HepG2 (cell line): ENCODE results near the gene TMEM151A. TPM values are rescaled to one million over a fixed set of nuclear protein-coding genes. Genes with fewer than 3 reads are reported as not detected.

ENCODE experiments used
- ATAC-seq: fragments of 200-7000 bp; cut with Tn5 transposase; 3 replicates; pipeline ENCODE4 v1.9.1; 2020; ENCODE audit warnings: mild to moderate bottlenecking, moderate library complexity
- BruUV-seq: library from RNA; stranded (reverse); fragments of 400-500 nt; replicated peaks from 2 replicates; lab custom pipeline; 2021; lab: Mats Ljungman, UMichigan
- CTCF ChIA-PET: fragments of 300-600 bp; formaldehyde crosslinking; extraction: SDS; loops from one replicate; lab custom pipeline; 2021; ENCODE audit warnings: low total read pairs, inconsistent platforms, low intra/inter-chr PET ratio; lab: Yijun Ruan, JAX
- POLR2A ChIA-PET: fragments of 350-600 bp; sonication (Branson Sonifier 250); formaldehyde crosslinking; loops from one replicate; lab custom pipeline; 2020; ENCODE audit warnings: antibody characterized with exemption, inconsistent platforms; lab: Yijun Ruan, JAX
- DNase-seq: peaks from one replicate; pipeline ENCODE4 v3.0.0-alpha.2; 2015; ENCODE audit warnings: low spot score
- FAIRE-seq: peaks from 3 replicates; lab custom pipeline; 2011; peaks lifted over from hg19 to GRCh38; lab: Jason Lieb, UNC
- H2AFZ ChIP-seq: one replicate; pipeline ENCODE4 v1.6.1; 2011; ENCODE audit warnings: low read length, inconsistent platforms
- H3K27ac ChIP-seq: fragments of 300-600 bp; 3 replicates; pipeline ENCODE4 v1.8.0; 2011; ENCODE audit warnings: mixed run types, mild to moderate bottlenecking, mixed read lengths, low read length, inconsistent platforms; ENCODE audit not compliant: insufficient read depth; ENCODE audit errors: extremely low read length
- H3K27me3 ChIP-seq, 2 experiments: fragments of 200-600 bp in 1 of 2; 2 replicates in 1 of 2; 3 replicates in 1 of 2; pipeline versions ENCODE4 v1.6.0 to v1.8.0; 2011; ENCODE audit warnings: low read length in 2 of 2, mild to moderate bottlenecking in 2 of 2, moderate library complexity in 2 of 2, inconsistent platforms in 1 of 2; ENCODE audit not compliant: insufficient read depth in 2 of 2, control insufficient read depth in 1 of 2
- H3K36me3 ChIP-seq, 2 experiments: fragments of 200-600 bp in 1 of 2; replicated peaks in 1 of 2; 2 replicates in 1 of 2; 3 replicates in 1 of 2; pipeline versions ENCODE4 v1.5.1 to v1.8.0; 2011; ENCODE audit warnings: low read length in 2 of 2, inconsistent platforms in 1 of 2; ENCODE audit not compliant: insufficient read depth in 2 of 2, control insufficient read depth in 1 of 2
- H3K4me1 ChIP-seq: 2 replicates; pipeline ENCODE4 v1.5.1; 2012; ENCODE audit warnings: low read length, inconsistent platforms; ENCODE audit not compliant: insufficient read depth
- H3K4me2 ChIP-seq: 2 replicates; pipeline ENCODE4 v1.6.0; 2011; ENCODE audit warnings: low read depth, low read length, inconsistent platforms
- H3K4me3 ChIP-seq, 3 experiments: fragments of 200-600 bp in 1 of 3; sonication (generic), shearing (Covaris generic) in 1 of 3; replicated peaks in 1 of 3; 2 replicates each; pipeline ENCODE4 v1.5.1; 2011 to 2016; ENCODE audit warnings: low read length in 3 of 3, inconsistent platforms in 2 of 3, low read depth in 2 of 3, mild to moderate bottlenecking in 2 of 3, control low read depth in 1 of 3, mixed read lengths in 1 of 3; ENCODE audit not compliant: insufficient read depth in 1 of 3
- H3K79me2 ChIP-seq: one replicate; pipeline ENCODE4 v1.6.1; 2011; ENCODE audit warnings: low read length, inconsistent platforms; ENCODE audit not compliant: insufficient read depth
- H3K9ac ChIP-seq: 2 replicates; pipeline ENCODE4 v1.6.0; 2011; ENCODE audit warnings: mild to moderate bottlenecking, low read depth, low read length, inconsistent platforms; ENCODE audit not compliant: insufficient read depth
- H3K9me3 ChIP-seq: 2 replicates; pipeline ENCODE4 v1.5.1; 2012; ENCODE audit warnings: mild to moderate bottlenecking, low read length
- H4K20me1 ChIP-seq: 2 replicates; pipeline ENCODE4 v1.6.0; 2011; ENCODE audit warnings: inconsistent platforms, mild to moderate bottlenecking, low read length, moderate library complexity; ENCODE audit not compliant: insufficient read depth
- FOXO4 ChIP-seq: sonication (generic); formaldehyde crosslinking; conservative IDR thresholded peaks from 2 replicates; pipeline ENCODE4 v1.8.1; 2023; ENCODE audit warnings: missing genetic modification reagents
- FUBP1 ChIP-seq: sonication (generic); formaldehyde crosslinking; IDR thresholded peaks from 2 replicates; pipeline ENCODE4 v1.5.1; 2020; ENCODE audit warnings: missing genetic modification reagents, mild to moderate bottlenecking, borderline replicate concordance
- MED8 ChIP-seq: sonication (generic); formaldehyde crosslinking; IDR thresholded peaks from 2 replicates; pipeline ENCODE4 v1.8.1; 2023; ENCODE audit warnings: mild to moderate bottlenecking, missing genetic modification reagents; ENCODE audit not compliant: insufficient replicate concordance
- ZFP91 ChIP-seq: sonication (generic); formaldehyde crosslinking; IDR thresholded peaks from 2 replicates; pipeline ENCODE4 v1.9.0; 2022; ENCODE audit warnings: missing genetic modification reagents, mild to moderate bottlenecking, borderline replicate concordance
- ZMYM3 ChIP-seq: sonication (generic); formaldehyde crosslinking; IDR thresholded peaks from 2 replicates; pipeline ENCODE4 v1.5.1; 2020; ENCODE audit warnings: mild to moderate bottlenecking, missing genetic modification reagents
- ZNF160 ChIP-seq: sonication (generic); formaldehyde crosslinking; IDR thresholded peaks from 2 replicates; pipeline ENCODE4 v1.8.0; 2022; ENCODE audit warnings: mild to moderate bottlenecking, inconsistent platforms, missing genetic modification reagents
- ZNF264 ChIP-seq: sonication (generic); formaldehyde crosslinking; IDR thresholded peaks from 2 replicates; pipeline ENCODE4 v1.4.0; 2020; ENCODE audit warnings: missing genetic modification reagents
- ZNF652 ChIP-seq: IDR thresholded peaks from 2 replicates; pipeline ENCODE4 v1.6.1; 2016; ENCODE audit warnings: low read depth, borderline replicate concordance
- ZNF768 ChIP-seq: sonication (generic); formaldehyde crosslinking; IDR thresholded peaks from 2 replicates; pipeline ENCODE4 v1.4.0; 2020; ENCODE audit warnings: missing genetic modification reagents
- WGBS: methylation state at CpG from one replicate; pipeline ENCODE4 v1.1.6; 2017; ENCODE audit warnings: low lambda C conversion rate; 5-methylcytosine and 5-hydroxymethylcytosine counted together
- in situ Hi-C: cut with HindIII; loops from 2 replicates; pipeline ENCODE4 v1.10.0; 2017; ENCODE audit warnings: low pct_unique_long_range_greater_than_20kb; ENCODE audit not compliant: extremely low pct_ligation_motif_present
- intact Hi-C: fragments of 100-400 bp; cut with micrococcal nuclease; formaldehyde crosslinking; loops from one replicate; pipeline ENCODE4 v1.10.0; 2022; ENCODE audit not compliant: unreplicated experiment
- polyA plus RNA-seq, 8 experiments: library from polyadenylated mRNA; depleted of rRNA in 3 of 8; stranded (reverse) in 7 of 8; unstranded in 1 of 8; fragments of >200 nt; fragmentation: Illumina TruSeq in 4 of 8; extraction: Trizol in 4 of 8; gene quantifications; 2 replicates each; pipeline versions ENCODE4 v1.2.1 to v1.2.3, GENCODE V29; 2011 to 2016; ENCODE audit warnings: low read depth in 4 of 8, missing spikeins in 1 of 8, mixed read lengths in 1 of 8; ENCODE audit not compliant: insufficient read depth in 1 of 8
- total RNA-seq, 5 experiments: library from RNA; depleted of rRNA; stranded (reverse); fragments of >200 nt; fragmentation: Illumina TruSeq; extraction: Trizol; gene quantifications; 2 replicates each; pipeline ENCODE4 v1.2.3, GENCODE V29; 2016; ENCODE audit warnings: low read depth in 1 of 5
- TF ChIP-seq, protein P1 (sequence below): IDR thresholded peaks from 2 replicates; pipeline ENCODE4 v1.6.1; 2016
- TF ChIP-seq, protein P2 (sequence below): sonication (generic); formaldehyde crosslinking; IDR thresholded peaks from 2 replicates; pipeline ENCODE4 v1.4.0; 2020; ENCODE audit warnings: mild to moderate bottlenecking, missing genetic modification reagents, borderline replicate concordance

TMEM151A gene
- total and polyA plus RNA-seq, 2 of the 13 experiments (the other 11 are each of a cell fraction or from before 2014, with no cell fraction given): 0.18 to 0.33 TPM

- 0% methylated on average over 1 of the region's 1 CpG for WGBS
- no peaks in the 10 kb centered on the region for H3K79me2 ChIP-seq
- peaks cover 61% of the 10 kb centered on the region for H3K4me1 ChIP-seq
- no peaks in the 10 kb centered on the region for H3K9me3 ChIP-seq
- no peak overlapping the region for H2AFZ ChIP-seq
- ATAC-seq: no peak
- in situ Hi-C loops: no loop called here
- intact Hi-C loops: loop anchor here (10.0 kb wide), 1 partner anchor 71 kb away; no protein-coding TSS in a partner anchor
- peak overlapping the region; percentile 97 for H3K27ac ChIP-seq
- TF ChIP-seq ZNF264 (CRISPR knock-in tag) (no peak), MED8 (no peak), ZMYM3 (CRISPR knock-in tag) (peak; percentile 79), ZNF652 (no peak), ZNF768 (CRISPR knock-in tag) (peak; percentile 85), FUBP1 (CRISPR knock-in tag) (no peak), FOXO4 (CRISPR knock-in tag) (no peak), ZNF160 (no peak), ZFP91 (CRISPR knock-in tag) (no peak)
- TF ChIP-seq, protein P1, sequence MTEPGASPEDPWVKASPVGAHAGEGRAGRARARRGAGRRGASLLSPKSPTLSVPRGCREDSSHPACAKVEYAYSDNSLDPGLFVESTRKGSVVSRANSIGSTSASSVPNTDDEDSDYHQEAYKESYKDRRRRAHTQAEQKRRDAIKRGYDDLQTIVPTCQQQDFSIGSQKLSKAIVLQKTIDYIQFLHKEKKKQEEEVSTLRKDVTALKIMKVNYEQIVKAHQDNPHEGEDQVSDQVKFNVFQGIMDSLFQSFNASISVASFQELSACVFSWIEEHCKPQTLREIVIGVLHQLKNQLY (CRISPR knock-in tag): no peak
- TF ChIP-seq, protein P2, sequence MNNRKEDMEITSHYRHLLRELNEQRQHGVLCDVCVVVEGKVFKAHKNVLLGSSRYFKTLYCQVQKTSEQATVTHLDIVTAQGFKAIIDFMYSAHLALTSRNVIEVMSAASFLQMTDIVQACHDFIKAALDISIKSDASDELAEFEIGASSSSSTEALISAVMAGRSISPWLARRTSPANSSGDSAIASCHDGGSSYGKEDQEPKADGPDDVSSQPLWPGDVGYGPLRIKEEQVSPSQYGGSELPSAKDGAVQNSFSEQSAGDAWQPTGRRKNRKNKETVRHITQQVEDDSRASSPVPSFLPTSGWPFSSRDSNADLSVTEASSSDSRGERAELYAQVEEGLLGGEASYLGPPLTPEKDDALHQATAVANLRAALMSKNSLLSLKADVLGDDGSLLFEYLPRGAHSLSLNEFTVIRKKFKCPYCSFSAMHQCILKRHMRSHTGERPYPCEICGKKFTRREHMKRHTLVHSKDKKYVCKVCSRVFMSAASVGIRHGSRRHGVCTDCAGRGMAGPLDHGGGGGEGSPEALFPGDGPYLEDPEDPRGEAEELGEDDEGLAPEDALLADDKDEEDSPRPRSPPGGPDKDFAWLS (CRISPR knock-in tag): no peak
- TF ChIP-seq, all 625 proteins: peak for 2
- DNase-seq: no peak
- Histone ChIP-seq H3K4me3 (peak overlapping the region in 2 of 3 experiments; percentile 67 to 93; a peak in 3 of 6 replicates), H3K4me2 (peak overlapping the region; percentile 89), H3K27me3 (0 out of 5 replicates have a peak, but pooled peaks cover 0 to 3% of the 10 kb centered on the region in 2 experiments), H4K20me1 (no peaks in the 10 kb centered on the region), H3K9ac (peak overlapping the region; percentile 83), H3K36me3 (no peaks in the 10 kb centered on the region)
- CTCF ChIA-PET: interaction anchor here (4.2 kb wide), 1 partner anchor 23 kb away, joined by 32 read pairs; the partner anchor contains the start of gene RIN1
- POLR2A ChIA-PET: interaction anchor here (1.3 to 5.2 kb wide), 9 partner anchors 8 to 37 kb away, joined by 3 to 121 read pairs (median 27); partner anchors contain the start of genes B4GAT1, RIN1, TMEM151A and YIF1A
- FAIRE-seq: no peak
- BruUV-seq: no TSS peak
Observed at GRCh38 chr11:66314186-66314501, 22.4 kb downstream of the TMEM151A start.
